Superior temporal gyrus (tissue), 1 donor: ENCODE measurements around the gene TPPP3.
"Not testable (repeated sequence)": the region's sequence is repeated elsewhere in the genome, so short reads cannot be mapped to it uniquely, and the experiment has no call there.

Experiments used
- DNase-seq: peaks from one replicate; pipeline ENCODE4 v3.0.0-alpha.2; 2016; ENCODE audit errors: extremely low spot score

Gene TPPP3

DNA sequence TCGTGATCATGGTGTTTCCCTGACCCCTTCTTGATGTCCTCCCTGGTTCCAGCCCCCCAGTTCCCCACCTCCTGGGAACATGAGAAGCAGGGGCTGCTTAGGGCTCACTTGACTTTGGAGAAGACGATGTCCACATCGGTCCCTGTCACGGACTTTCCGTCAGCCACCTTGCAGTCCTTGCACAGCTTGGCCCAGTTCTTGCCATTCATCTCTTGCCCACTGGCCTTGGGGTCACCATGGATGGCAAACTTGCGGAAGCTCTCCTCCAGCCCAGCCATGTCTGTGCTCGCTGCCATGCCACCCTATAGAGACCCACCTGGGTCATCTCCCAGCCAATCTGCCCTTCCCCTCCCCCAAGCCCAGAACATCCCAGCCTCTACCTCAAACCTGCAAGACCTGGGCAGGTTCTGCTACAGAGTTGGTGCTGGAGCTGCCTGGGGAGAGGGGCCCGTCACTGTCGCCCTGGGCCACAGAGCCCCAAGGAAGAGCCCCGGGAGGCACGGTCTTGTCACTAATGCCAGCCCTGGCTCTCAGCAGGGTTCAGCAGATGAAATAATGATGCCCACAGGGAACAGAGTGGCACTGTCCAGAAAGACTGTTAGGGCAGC, 2.4 kb downstream of the TPPP3 start:
- DNase-seq = peak; percentile 43

DNA sequence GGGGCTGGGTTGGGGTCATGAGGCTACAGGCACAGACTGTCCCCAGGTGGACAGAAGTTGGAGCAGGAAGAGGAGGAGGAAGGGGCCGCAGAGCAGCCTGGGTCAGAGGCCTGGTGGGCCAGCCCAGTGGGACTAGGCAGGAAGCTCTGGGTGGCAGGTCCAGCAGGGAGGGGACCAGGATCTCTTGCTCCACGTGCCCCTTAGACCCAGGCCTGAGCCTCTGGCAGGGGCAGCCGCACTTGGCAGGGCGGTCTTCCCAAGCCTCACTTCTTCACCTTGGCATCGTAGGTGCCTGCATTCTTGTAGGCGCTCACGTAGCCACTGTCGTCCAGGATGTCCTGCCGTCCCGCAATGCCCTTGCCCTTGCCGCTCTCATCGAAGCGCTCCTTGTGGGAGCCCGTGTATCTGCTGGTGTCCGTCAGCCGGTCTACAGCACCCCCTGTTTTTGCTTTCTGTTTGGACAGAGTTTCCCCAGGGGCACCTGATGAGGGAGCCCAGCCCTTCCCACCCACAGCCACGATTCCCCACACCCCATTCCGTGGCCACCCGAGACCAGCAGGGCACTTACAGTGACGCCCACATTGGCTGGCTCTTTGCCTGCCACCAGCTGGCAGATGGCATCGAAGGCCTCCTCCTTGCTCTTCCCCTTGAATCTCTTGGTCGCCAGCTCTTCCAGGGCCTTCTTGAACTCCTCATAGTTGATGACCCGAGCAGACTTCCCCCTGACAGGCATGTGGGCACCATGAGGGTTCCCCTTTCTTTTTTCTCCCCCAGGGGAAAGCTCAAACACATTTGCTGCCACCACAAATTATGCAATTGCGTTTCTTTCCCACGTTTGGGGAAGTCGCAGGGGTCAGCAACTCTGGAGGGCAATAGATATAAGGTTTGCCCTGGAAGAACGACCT, 3.1 kb downstream of the TPPP3 start:
- peak; percentile 65 for DNase-seq

DNA sequence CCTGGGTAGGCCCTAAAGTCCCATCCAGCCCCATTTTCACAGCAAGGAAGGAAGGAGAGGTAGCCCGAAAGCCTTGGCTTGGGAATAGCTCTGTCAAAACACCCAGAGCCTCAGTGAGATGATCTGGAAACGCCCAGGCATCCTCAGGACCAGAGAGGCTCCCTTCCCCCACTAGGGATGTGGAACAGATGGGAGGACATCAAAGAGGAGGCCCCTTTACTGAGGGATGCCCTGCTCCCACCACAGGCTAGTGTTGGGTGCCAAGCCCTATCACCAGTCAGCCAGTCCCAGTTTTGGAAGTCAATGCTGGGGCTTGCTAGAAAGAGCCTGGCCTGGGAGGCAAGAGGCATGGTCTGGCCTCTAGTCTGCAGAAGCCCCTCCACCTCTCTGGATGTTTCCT, 4.7 kb downstream of the TPPP3 start:
- no peak for DNase-seq

DNA sequence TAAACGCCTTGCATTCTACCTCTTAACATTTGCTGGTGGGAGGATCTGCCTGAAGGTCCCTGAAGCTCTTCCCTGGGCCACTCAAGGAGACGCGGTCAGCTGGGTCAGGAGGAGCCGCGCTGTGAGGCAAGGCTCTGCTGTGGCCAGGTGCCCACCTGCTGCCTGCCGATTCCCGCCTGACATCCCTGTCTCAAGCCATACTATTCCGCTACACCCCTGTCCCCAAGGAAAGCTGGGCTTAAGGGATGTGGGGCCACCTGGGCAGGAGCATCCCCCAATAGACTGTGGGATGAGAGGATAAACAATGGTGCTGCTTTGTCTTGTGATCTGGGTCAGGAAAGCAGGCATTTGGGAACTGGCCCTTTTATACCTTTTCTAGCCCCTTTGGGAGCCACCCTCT, 5.1 kb downstream of the TPPP3 start:
- DNase-seq = no peak

DNA sequence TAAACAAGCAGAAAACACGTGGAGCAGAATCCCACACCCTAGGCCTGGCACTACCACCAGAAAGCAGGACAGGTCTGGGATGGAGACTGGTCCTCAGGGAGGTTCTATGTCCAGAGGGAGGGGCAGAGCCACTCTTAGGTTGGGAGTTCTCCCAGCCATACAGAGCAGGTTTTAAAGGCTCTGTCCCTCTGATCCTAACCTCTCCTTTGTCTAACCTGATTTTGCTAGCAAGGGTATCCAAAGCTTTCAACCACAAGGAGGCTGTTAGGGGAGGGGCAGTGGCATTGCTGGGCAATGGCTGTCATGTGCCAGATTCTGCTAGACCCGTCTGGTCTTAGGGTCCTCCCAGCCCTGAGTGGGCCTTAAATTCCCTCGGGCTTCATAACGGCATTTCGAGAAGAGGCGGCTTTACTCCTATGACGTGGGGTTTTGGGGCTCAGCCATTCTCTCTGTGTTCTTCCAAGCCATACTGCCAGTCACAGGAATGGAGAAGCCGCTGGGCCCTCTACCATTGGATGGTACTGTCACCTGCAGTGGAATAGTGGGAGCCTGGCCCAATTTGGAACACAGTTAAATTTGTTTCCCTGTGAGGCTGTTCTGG, 5.7 kb downstream of the TPPP3 start:
- DNase-seq = no peak

DNA sequence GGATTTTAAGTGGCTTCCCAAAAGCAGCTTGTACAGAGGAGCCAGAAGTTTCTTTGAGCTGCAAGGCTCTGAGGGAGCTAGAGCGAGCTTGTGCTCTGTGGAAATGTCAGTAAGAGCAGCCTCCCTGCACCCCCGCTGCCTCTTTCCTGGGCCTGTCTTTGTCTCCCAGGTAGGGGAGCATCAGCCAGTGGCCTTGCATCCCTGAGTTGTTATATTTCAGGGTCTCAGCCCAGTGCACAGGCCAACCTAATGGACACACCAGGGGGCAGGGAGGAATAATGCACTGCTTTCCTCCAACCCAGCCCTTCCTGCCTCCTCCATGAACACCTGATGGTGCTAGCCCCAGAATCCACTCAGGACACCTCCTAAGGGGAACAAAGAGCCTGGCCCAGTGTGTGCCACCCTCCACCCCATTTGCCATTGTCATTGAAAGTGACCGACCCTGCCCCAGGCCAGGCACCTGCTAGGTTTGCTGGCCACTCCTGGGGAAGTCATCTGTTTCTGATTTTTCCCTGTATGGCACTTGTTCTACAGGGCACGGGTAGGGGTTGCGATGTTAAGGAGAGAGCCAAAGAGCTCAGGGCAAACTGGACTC, 6.3 kb downstream of the TPPP3 start:
- DNase-seq = no peak

DNA sequence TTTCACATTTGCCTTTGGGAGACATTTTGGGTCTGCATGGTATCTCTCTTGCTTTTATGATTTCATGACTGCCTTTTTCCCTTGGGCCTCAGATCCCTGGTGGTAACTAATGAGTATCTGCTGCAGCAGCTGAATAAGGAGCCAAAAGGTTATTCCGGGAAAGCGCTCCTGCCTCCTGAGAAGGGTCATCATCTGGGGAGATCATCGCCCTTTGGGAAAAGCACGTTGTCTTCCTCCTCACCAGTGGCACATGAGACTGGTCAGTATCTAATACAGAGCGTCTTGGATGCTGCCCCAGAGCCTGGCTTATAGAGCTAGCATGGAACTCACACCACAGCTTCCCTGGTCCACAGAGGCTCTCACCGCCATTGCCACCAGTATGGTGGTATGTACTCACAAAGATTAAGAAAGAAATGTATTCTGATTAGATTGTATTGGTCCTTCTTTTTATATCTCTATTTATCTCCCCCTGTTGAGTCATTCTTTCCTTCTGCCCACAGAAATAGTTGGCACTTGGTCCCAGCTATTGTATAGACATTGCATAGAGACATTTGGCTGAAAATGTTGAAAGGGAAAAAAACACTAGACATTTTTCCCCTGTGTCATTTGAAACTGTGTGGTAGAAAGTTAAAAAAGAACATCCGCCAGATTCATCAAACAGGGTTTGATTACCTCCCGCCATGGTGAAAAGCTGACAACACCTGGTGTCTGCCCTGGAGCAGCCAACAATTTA, 8.4 kb downstream of the TPPP3 start:
- no peak for DNase-seq

DNA sequence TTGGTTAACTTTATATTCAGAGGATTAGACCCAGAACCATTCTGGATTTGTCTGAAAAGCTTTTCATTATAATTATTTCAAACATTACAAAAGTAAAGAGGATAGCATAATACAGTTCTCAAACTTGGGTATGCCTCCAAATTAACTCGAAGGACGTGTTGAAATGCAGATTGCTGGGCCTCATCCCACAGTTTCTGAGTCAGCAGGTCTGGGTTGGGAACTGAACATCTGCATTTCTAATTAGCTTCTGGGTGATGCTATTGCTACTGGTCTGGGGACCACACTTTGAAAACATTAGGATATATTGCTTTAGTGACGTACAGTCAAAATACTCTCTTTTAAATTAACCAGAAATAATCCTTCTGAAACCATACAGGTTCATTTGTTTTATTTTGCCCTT, 10.0 kb downstream of the TPPP3 start:
- DNase-seq = no peak

DNA sequence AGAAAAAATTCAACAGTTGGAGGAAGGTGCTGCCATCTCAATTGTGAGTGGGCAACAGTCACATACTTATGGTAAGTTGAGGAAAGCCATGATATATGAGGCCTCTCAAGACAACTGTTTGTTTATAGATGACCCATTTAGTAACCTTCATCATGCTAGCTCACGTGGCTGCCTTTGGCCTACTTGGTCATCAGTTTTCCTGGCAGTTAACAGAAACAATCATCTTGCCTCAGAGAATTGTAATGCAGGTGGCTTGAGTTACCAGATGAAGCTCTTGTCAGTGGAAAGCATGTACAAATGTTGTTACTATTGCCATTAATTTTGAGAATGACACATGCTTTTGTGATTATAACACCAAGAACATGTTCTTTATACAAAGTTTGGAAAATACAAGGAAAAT, 14.7 kb downstream of the TPPP3 start:
- DNase-seq = no peak

DNA sequence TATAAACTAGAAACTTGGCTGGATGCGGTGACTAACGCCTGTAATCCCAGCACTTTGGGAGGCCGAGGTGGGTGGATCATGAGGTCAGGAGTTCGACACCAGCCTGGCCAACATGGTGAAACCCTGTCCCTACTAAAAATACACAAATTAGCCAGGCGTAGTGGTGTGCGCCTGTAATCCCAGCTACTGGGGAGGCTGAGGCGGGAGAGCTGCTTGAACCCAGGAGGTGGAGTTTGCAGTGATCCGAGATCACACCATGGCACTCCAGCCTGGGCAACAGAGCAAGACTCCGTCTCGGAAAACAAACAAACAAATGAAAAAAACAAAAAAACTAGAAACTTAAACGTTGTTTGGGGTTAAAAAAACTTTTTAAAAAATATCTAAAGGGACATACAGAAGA, 17.3 kb downstream of the TPPP3 start:
- not testable (repeated sequence) for DNase-seq

DNA sequence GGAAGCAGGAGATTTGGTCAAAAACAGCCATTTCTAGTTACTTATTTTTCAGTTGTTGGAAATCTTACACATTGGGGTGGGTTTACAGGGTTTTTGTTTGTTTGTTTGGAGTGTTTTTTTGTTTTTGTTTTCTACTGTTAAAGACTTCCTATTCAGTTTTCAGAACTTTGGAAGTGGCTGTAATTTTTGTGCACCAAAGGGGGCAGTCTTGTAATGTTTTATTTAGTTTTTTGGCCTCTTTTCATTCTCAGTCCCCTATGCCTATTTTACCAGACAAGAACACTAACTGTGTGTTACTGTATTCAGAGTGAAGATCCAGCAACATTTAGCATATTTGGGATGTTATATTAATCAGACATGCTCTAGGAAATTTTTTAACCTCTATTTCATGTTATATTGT, 20.6 kb downstream of the TPPP3 start:
- DNase-seq = peak; percentile 84

DNA sequence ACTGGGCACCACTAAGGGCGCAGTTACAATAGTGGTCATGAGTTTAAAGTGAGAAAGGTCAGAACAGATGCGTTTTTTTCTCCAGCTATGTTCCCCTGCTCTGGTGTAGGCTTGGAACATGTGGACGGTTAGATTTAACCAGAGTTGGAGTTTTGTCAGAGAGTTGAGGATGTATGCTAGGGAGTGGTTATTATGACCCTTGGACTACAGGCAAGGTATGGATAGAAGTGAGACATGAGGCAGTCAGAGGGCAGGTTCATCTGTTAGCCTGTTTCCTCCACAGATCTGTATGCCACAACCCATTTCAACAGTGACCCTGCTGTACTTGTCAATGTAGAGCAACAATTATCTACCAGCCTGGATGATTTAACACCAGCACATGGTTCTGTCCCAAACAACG, 22.6 kb downstream of the TPPP3 start:
- no peak for DNase-seq

DNA sequence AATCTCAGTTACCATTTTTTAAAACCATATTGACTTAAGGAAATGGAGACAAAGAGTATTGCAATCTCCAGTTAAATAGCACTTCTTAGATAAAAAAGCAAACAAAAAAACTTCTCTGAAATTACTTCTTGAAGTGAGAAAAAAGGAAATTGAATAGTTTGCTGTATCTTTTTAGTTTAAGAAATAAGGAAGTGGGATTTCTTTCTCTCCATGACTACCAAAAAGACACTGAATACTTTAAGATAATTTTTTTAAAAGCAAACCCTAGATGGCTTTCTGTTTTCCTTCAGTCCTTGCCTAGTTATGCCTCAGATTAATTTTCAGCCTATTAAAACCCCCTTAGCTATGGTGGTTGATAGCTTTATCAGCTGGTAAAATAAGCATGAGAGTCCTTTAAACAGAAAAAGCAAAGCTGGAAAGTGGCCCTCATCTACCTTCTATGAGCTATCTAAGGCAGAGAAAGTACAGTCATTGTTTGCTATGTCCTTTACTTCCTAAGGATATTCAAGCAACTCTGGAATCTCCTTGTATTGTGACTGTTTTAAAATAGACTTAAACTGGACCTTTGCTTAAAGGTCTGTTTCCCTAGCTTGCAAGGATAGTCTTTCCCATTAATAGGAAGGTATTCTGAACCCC, 28.6 kb downstream of the TPPP3 start:
- DNase-seq = no peak

DNA sequence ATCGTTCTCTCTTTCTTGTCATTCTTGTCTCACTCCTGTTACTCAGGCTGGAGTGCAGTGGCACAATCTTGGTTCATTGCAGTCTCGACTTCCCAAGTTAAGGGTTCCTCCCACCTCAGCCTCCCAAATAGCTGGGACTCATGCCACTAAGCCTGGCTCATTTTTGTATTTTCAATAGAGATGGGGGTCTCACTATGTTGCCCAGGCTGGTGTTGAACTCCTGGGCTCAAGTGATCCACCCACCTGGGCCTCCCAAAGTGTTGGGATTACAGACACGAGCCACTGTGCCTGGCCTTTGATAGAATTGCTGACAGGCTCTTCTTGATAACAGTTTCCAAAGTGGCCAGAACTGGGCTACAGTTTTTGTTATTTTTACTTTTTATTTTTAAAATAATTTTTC, 32.3 kb downstream of the TPPP3 start:
- no peak for DNase-seq

DNA sequence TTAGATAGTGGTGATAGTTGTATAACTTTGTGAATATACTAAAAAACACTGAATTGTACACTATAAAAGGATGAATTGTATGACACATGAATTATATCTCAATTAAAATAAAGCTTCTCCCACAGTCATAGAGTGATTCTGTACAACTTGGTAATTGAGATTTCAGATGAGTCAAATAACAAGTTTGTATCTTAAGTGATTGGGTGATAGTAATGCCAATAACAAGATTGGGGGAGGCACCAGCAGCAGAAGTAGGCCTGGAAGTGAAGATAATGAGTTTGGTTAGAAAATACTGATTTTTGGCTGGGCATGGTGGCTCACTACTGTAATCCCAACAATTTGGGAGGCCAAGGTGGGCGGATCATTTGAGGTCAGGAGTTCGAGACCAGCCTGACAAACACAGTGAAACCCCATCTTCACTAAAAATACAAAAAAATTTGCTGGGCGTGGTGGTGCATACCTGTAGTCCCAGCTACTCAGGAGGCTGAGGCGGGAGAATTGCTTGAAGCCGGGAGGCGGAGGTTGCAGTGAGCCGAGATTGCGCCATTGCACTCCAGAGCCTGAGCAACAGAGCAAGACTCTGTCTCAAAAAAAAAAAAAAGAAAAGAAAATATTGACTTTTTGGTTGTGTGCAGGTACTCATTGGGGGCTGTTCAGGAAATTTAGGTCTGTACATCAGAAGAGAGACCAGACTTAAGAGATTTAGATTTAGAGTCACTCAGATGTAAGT, 33.6 kb downstream of the TPPP3 start:
- DNase-seq = not testable (repeated sequence)

DNA sequence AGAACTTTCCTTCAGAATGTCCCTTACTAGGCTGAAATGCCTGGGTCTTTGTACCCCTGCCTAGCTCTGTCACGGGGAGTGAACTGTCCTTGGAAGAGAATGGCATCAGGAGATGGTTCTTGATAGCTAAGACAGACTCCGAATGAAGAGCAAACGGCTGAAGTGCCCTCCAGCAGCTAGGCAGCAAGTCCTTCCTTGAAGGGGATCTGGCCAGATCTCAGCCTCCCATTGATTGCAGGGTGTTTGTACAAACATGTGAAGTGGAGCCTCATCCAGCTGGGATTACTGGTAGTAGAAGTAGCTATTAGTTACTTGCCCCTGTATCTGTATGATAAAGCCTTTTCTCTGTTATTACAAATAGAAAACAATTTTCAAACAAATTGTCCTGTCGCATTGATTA, 35.7 kb downstream of the TPPP3 start:
- DNase-seq = no peak

DNA sequence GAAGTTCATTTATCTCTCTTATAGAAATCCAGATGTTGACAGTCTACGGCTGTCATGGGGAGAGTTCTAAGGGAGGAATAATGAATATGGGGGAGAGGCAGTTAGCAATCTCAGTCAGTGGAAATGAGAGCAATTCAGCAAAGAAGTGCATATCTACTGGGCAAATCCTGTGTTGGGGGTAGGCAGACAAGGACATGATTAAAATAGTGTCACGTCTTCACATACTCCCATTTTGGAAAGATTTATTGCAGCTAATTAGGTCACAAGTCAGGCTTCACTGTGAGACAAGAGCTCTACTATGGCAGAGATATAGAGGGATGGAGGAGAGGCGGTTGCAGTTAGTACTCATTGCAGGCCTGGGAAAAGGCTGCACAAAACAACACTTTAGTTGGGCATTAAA, 36.9 kb downstream of the TPPP3 start:
- DNase-seq = no peak

DNA sequence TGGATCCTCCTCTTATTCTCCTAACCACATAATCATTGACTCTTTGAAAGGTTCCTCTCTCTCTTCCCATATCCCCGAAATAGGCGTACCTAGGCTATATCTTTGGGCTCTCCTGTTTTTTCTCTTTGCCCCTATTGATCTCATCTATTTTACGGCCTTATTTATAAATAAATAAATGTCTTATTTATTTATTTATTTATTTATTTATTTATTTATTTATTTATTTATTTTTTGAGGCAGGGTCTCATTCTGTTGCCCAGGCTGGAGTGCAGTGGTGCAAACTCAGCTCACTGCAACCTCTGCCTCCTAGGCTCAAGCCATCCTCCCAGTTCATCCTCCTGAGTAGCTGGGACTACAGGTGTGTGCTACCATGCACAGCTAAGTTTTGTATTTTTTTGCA, 40.8 kb downstream of the TPPP3 start:
- DNase-seq = not testable (repeated sequence)

DNA sequence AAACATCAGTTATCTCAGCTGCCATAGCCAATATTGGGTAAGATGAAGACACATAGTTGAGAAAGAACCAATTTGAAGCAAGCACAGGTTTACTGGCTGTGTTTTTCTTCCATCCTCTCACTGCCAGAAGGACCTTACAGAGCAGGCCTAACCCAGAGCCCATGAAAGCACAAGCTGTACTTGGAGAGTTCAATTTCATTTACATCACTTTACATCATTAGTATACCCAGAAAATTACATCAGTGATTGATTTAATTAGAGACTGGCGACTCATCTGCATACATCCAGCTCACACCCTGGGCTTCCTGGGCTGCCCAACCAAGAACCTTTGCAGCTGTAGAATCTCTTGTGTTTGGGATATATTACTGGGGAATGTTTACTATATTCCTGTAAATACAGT, 43.0 kb downstream of the TPPP3 start:
- DNase-seq = no peak

DNA sequence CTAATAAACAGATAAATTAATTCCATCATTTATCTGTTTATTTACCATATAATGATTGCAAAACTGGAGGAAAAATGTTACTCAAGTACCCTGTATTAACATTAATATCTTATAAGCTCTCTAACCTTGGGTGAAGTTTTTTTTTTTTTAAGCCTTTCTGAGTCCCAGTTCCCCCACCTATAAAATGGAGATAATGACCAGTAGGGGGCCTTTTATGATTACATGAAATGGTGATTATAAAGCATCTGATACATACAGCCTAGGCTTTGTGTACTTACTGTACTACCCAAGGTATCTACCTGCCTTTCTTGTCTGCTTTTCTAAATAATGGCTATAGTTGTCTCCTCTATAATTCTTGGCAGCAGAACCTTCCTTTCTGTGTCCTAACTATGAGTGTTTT, 44.1 kb downstream of the TPPP3 start:
- DNase-seq = peak; percentile 34

DNA sequence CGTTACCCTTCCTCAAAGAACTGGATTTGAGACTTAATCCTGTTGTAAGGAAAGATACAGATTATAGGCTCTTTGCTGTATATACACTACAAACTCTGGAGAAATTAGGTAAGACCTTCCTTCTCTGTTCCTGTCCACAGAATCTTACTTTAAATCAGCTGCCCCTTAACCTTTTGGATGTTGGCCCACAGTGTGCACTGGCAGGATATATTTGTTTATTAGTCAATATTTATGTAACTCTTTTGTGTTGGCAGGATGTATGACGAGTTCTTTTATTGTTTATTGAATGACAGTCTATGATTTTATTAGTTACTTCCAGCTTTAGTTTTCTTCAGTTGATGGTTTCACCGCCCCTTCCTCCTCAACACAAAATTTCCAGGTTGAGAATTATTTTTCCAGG, 47.0 kb downstream of the TPPP3 start:
- no peak for DNase-seq
